ENCODE data around the gene NEDD9.

GRCh38 chr6:11229655-11230046 is 2.8 kb downstream of the NEDD9 start:
- TF ChIP-seq CTCF (IDR thresholded peaks at IDR 0.05), result no peak
- no peak for TF ChIP-seq POLR2A (IDR thresholded peaks at IDR 0.05)
- no peak for TF ChIP-seq EP300 (IDR thresholded peaks at IDR 0.05; ENCODE audit: low read depth)
